Upper lobe of right lung (tissue), 1 donor: ENCODE results near the gene RPS6KL1. TPM values are rescaled to one million over a fixed set of nuclear protein-coding genes. Genes with fewer than 3 reads are reported as not detected.
A peak's percentile ranks its signal among the peaks of the same experiment; 100 is the strongest.

Experiments
- ATAC-seq: fragments of 200-7000 bp; cut with Tn5 transposase; one replicate; pipeline ENCODE4 v1.9.1; 2020; ENCODE audit warnings: mild to moderate bottlenecking, moderate library complexity
- DNase-seq: peaks from one replicate; pipeline ENCODE4 v3.0.0-alpha.2; 2020
- H3K27ac ChIP-seq: fragments of 200-600 bp; one replicate; pipeline ENCODE4 v1.8.0; 2022
- H3K27me3 ChIP-seq: fragments of 200-600 bp; one replicate; pipeline ENCODE4 v1.8.0; 2022; ENCODE audit warnings: mild to moderate bottlenecking
- H3K36me3 ChIP-seq: fragments of 200-600 bp; one replicate; pipeline ENCODE4 v1.8.0; 2022
- H3K4me1 ChIP-seq: fragments of 200-600 bp; one replicate; pipeline ENCODE4 v1.8.0; 2022
- H3K4me3 ChIP-seq: fragments of 200-600 bp; one replicate; pipeline ENCODE4 v1.8.0; 2022; ENCODE audit warnings: mild to moderate bottlenecking
- H3K9me3 ChIP-seq: fragments of 200-600 bp; one replicate; pipeline ENCODE4 v1.8.0; 2022
- CTCF ChIP-seq: fragments of 200-600 bp; IDR thresholded peaks from one replicate; pipeline ENCODE4 v1.8.0; 2022; ENCODE audit warnings: antibody characterized with exemption
- intact Hi-C: fragments of 100-400 bp; cut with DNase I; formaldehyde crosslinking; loops from one replicate; pipeline ENCODE4 v1.11.0; 2022
- total RNA-seq: library from RNA; stranded (reverse); fragmentation: NEBNext Ultra II Directional; extraction: Animal tissue kit (Norgen Biotek cat#: 25700); gene quantifications from one replicate; pipeline ENCODE4 v1.2.1, GENCODE V29; 2021
- donor health status: DM: no; HTN: yes; CAD: no; lungs with severe emphysema.

RPS6KL1 gene
- total RNA-seq, 1 donor from 2014 or later = 5.1 TPM

GRCh38 chr14:74866708-74867389, 56.2 kb downstream of the RPS6KL1 start:
- peaks cover 4% of the 10 kb centered on the region for H3K4me1 ChIP-seq
- H3K4me3 ChIP-seq = no peak overlapping the region
- DNase-seq (no peak), ATAC-seq (no peak)
- H3K9me3 ChIP-seq = no peaks in the 10 kb centered on the region
- no peaks in the 10 kb centered on the region for H3K36me3 ChIP-seq
- no peak overlapping the region for H3K27ac ChIP-seq
- intact Hi-C loops = no loop called here
- H3K27me3 ChIP-seq = no peaks in the 10 kb centered on the region
- TF ChIP-seq CTCF = no peak

- Histone ChIP-seq H3K9me3 (no peaks in the 10 kb centered on the region), H3K27me3 (no peaks in the 10 kb centered on the region), H3K27ac (no peak overlapping the region), H3K4me3 (no peak overlapping the region), H3K4me1 (peaks cover 4% of the 10 kb centered on the region), H3K36me3 (no peaks in the 10 kb centered on the region)
- no peak for TF ChIP-seq CTCF
- intact Hi-C loops = no loop called here
- DNase-seq (no peak), ATAC-seq (no peak)
Measured at GRCh38 chr14:74865156-74865555, 57.9 kb downstream of the RPS6KL1 start.

- intact Hi-C loops = no loop called here
- ATAC-seq = no peak
- Histone ChIP-seq H3K27ac (no peak overlapping the region), H3K27me3 (no peaks in the 10 kb centered on the region), H3K4me3 (no peak overlapping the region), H3K36me3 (no peaks in the 10 kb centered on the region), H3K9me3 (no peaks in the 10 kb centered on the region), H3K4me1 (peaks cover 4% of the 10 kb centered on the region)
- no peak for DNase-seq
- no peak for TF ChIP-seq CTCF
Measured at GRCh38 chr14:74864198-74864597, 58.9 kb downstream of the RPS6KL1 start.

- peak; percentile 94 for ATAC-seq
- Histone ChIP-seq H3K27ac (no peak overlapping the region), H3K27me3 (no peaks in the 10 kb centered on the region), H3K4me1 (peaks cover 4% of the 10 kb centered on the region), H3K36me3 (no peaks in the 10 kb centered on the region), H3K9me3 (no peaks in the 10 kb centered on the region), H3K4me3 (no peak overlapping the region)
- DNase-seq = peak; percentile 86
- intact Hi-C loops = no loop called here
- TF ChIP-seq CTCF = no peak
Measured at GRCh38 chr14:74863274-74863673, 59.8 kb downstream of the RPS6KL1 start.

- Histone ChIP-seq H3K4me3 (no peak overlapping the region), H3K4me1 (no peaks in the 10 kb centered on the region), H3K36me3 (no peaks in the 10 kb centered on the region), H3K9me3 (no peaks in the 10 kb centered on the region), H3K27me3 (no peaks in the 10 kb centered on the region), H3K27ac (no peak overlapping the region)
- intact Hi-C loops = no loop called here
- ATAC-seq (no peak), DNase-seq (no peak)
- TF ChIP-seq CTCF = no peak
Measured at GRCh38 chr14:74861734-74862090, 61.3 kb downstream of the RPS6KL1 start.
